ENCODE measurements around the gene SPRR2D.
"Not testable (repeated sequence)": the region's sequence is repeated elsewhere in the genome, so short reads cannot be mapped to it uniquely, and the experiment has no call there.

The SPRR2D gene

GRCh38 chr1:153040950-153041631 is at the start of gene SPRR2D:
SPRR2D (minus strand) TSS chr1:153041120; CDS start chr1:153040346, 774 bp downstream.
- no peak for DNase-seq

GRCh38 chr1:153087652-153088051 is 46.7 kb upstream of the SPRR2D start:
- no peak for DNase-seq

GRCh38 chr1:153081736-153082135 is 40.8 kb upstream of the SPRR2D start:
- no peak for DNase-seq

- no peak for DNase-seq
Observed at GRCh38 chr1:153072806-153073726, 32.1 kb upstream of the SPRR2D start.

- no peak for DNase-seq
Observed at GRCh38 chr1:153071511-153071910, 30.6 kb upstream of the SPRR2D start, which contains the start of gene SPRR2B. SPRR2B (minus strand) TSS chr1:153071611; CDS start chr1:153070839, 772 bp downstream.

GRCh38 chr1:153070243-153070642 is 29.3 kb upstream of the SPRR2D start:
- no peak for DNase-seq

- no peak for DNase-seq
Observed at GRCh38 chr1:153058826-153059784, 18.2 kb upstream of the SPRR2D start.

GRCh38 chr1:153058154-153058553 is 17.2 kb upstream of the SPRR2D start:
- no peak for DNase-seq

- DNase-seq: no peak
Observed at GRCh38 chr1:153057375-153057774, 16.5 kb upstream of the SPRR2D start, which contains the start of gene SPRR2A. SPRR2A (minus strand) TSS chr1:153057512; CDS start chr1:153056735, 777 bp downstream.

GRCh38 chr1:153056111-153056510 is 15.2 kb upstream of the SPRR2D start:
- not testable (repeated sequence) for DNase-seq

- DNase-seq: no peak
Observed at GRCh38 chr1:153049211-153049610, 8.3 kb upstream of the SPRR2D start.

GRCh38 chr1:153035211-153035610 is 5.7 kb downstream of the SPRR2D start:
- no peak for DNase-seq

GRCh38 chr1:153032677-153033308 is 8.1 kb downstream of the SPRR2D start:
- DNase-seq: peak; percentile 20

- no peak for DNase-seq
Observed at GRCh38 chr1:153032073-153032472, 8.8 kb downstream of the SPRR2D start.

- DNase-seq: no peak
Observed at GRCh38 chr1:153030895-153031294, 10.0 kb downstream of the SPRR2D start, which contains the start of gene SPRR1B. SPRR1B (plus strand) TSS chr1:153031203; CDS start chr1:153032346, 1,143 bp downstream.

- DNase-seq: no peak
Observed at GRCh38 chr1:153028766-153029165, 12.2 kb downstream of the SPRR2D start.

- no peak for DNase-seq
Observed at GRCh38 chr1:153025797-153026196, 15.1 kb downstream of the SPRR2D start.

GRCh38 chr1:153024413-153024812 is 16.5 kb downstream of the SPRR2D start:
- DNase-seq: no peak

- no peak for DNase-seq
Observed at GRCh38 chr1:153023109-153023508, 17.8 kb downstream of the SPRR2D start.

- DNase-seq: not testable (repeated sequence)
Observed at GRCh38 chr1:153022340-153022739, 18.6 kb downstream of the SPRR2D start.

GRCh38 chr1:153021829-153022228 is 19.1 kb downstream of the SPRR2D start:
- DNase-seq: not testable (repeated sequence)

GRCh38 chr1:153011235-153011758 is 29.6 kb downstream of the SPRR2D start:
- DNase-seq: not testable (repeated sequence)

Data from eye (tissue), 1 donor.